Panc1 (cell line): ENCODE results near the gene RPS16. TPM values are rescaled to one million over a fixed set of nuclear protein-coding genes. Genes with fewer than 3 reads are reported as not detected.

ENCODE experiments used
- ATAC-seq: fragments of 200-7000 bp; cut with Tn5 transposase; 2 replicates; pipeline ENCODE4 v1.9.1; 2020; ENCODE audit warnings: mild to moderate bottlenecking, moderate library complexity
- BruUV-seq: library from RNA; stranded (reverse); fragments of 400-500 nt; replicated peaks from 2 replicates; lab custom pipeline; 2021; lab: Mats Ljungman, UMichigan
- CTCF ChIA-PET: fragments of 300-600 bp; sonication (Branson Sonifier 250); formaldehyde crosslinking; loops from one replicate; lab custom pipeline; 2022; ENCODE audit warnings: antibody characterized with exemption; lab: Charles Lee
- POLR2A ChIA-PET: fragments of 300-600 bp; sonication (Branson Sonifier 250); formaldehyde crosslinking; loops from one replicate; lab custom pipeline; 2022; ENCODE audit warnings: antibody characterized with exemption; lab: Charles Lee
- DNase-seq: peaks from one replicate; pipeline ENCODE4 v3.0.0-alpha.2; 2010; ENCODE audit warnings: low read depth, low spot score
- H3K27ac ChIP-seq: 2 replicates; pipeline ENCODE4 v1.5.1; 2011; ENCODE audit warnings: mild to moderate bottlenecking, low read length, inconsistent platforms
- H3K27me3 ChIP-seq: fragments of 200-500 bp; sonication (Bioruptor generic); 2 replicates; pipeline ENCODE4 v1.6.0; 2014; ENCODE audit warnings: low read length, inconsistent platforms; ENCODE audit not compliant: control insufficient read depth, insufficient read depth
- H3K36me3 ChIP-seq: fragments of 200-500 bp; sonication (Bioruptor generic); 2 replicates; pipeline ENCODE4 v1.5.1; 2014; ENCODE audit warnings: inconsistent platforms, mild to moderate bottlenecking, low read length, moderate library complexity; ENCODE audit not compliant: control insufficient read depth, insufficient read depth
- H3K4me1 ChIP-seq: 2 replicates; pipeline ENCODE4 v1.5.1; 2011; ENCODE audit warnings: inconsistent platforms, mild to moderate bottlenecking, low read length, moderate library complexity; ENCODE audit not compliant: control insufficient read depth, insufficient read depth
- H3K4me3 ChIP-seq, 2 experiments: 2 replicates each; pipeline ENCODE4 v1.5.1; 2011 to 2012; ENCODE audit warnings: low read depth in 2 of 2, low read length in 2 of 2, mild to moderate bottlenecking in 2 of 2, inconsistent platforms in 1 of 2, moderate library complexity in 1 of 2
- H3K9me3 ChIP-seq: fragments of 200-500 bp; sonication (Bioruptor generic); 2 replicates; pipeline ENCODE4 v1.5.1; 2014; ENCODE audit warnings: low read depth, mild to moderate bottlenecking, inconsistent platforms, low read length, moderate library complexity; ENCODE audit not compliant: control insufficient read depth, insufficient read depth
- POLR2AphosphoS5 ChIP-seq: IDR thresholded peaks from 2 replicates; pipeline ENCODE4 v1.6.1; 2012; ENCODE audit warnings: mild to moderate bottlenecking, low read depth, low read length, moderate library complexity
- SIN3A ChIP-seq: IDR thresholded peaks from 2 replicates; pipeline ENCODE4 v1.6.1; 2012; ENCODE audit warnings: low read depth, mild to moderate bottlenecking, low read length, moderate library complexity, borderline replicate concordance; ENCODE audit not compliant: insufficient read depth
- TCF7L2 ChIP-seq: IDR thresholded peaks from 2 replicates; pipeline ENCODE4 v1.6.1; 2011; ENCODE audit warnings: mild to moderate bottlenecking, low read depth, low read length, inconsistent platforms
- in situ Hi-C: cut with HindIII; loops from 2 replicates; pipeline ENCODE4 v1.10.0; 2016; ENCODE audit warnings: low sequenced_read_pairs, low pct_unique_long_range_greater_than_20kb
- intact Hi-C: fragments of 100-400 bp; cut with micrococcal nuclease; formaldehyde crosslinking; loops from one replicate; pipeline ENCODE4 v1.10.0; 2022; ENCODE audit not compliant: unreplicated experiment
- total RNA-seq: library from RNA; stranded (reverse); gene quantifications from one replicate; pipeline ENCODE4 v1.2.1, GENCODE V29; 2021; ENCODE audit not compliant: unreplicated experiment
- TF ChIP-seq, protein P1 (sequence below), 2 experiments: IDR thresholded peaks; 2 replicates each; pipeline ENCODE4 v1.6.1; 2011 to 2012; ENCODE audit warnings: low read depth in 2 of 2, control low read depth in 1 of 2, low read length in 1 of 2, mild to moderate bottlenecking in 1 of 2, moderate library complexity in 1 of 2; ENCODE audit not compliant: insufficient read depth in 1 of 2
- TF ChIP-seq, protein P2 (sequence below): fragments of 450-650 bp; IDR thresholded peaks from 2 replicates; pipeline ENCODE4 v1.5.1; 2017; ENCODE audit warnings: mild to moderate bottlenecking

Gene RPS16
- total RNA-seq, 1 experiment from 2014 or later = 27,832 TPM

DNA sequence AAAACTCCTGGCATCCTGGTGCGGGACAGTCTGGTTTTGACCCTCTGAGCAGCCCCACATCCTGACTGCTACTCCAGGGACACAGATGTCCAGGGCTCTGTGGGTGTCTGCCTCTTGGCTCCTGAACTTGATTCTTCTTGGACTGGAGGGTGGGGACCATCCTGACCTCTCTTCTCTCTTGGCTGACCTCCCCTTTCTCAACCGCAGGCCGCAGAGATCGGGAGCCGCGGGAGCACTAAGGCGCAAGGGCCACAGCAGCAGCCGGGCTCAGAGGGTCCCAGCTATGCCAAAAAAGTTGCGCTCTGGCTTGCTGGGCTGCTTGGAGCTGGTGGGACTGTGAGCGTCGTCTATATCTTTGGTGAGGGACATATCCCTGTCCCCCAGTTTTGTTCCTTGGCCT lies 45.9 kb upstream of the RPS16 start:
- in situ Hi-C loops (no loop called here), intact Hi-C loops (loop anchor here (2.0 kb wide), 1 partner anchor 25 kb away; no protein-coding TSS in a partner anchor)
- Histone ChIP-seq H3K27ac (peak overlapping the region; percentile 86), H3K9me3 (no peaks in the 10 kb centered on the region), H3K27me3 (no peaks in the 10 kb centered on the region), H3K4me1 (peaks cover 23% of the 10 kb centered on the region), H3K4me3 (peak overlapping the region; percentile 39 to 55), H3K36me3 (peaks cover 40% of the 10 kb centered on the region)
- CTCF ChIA-PET = interaction anchor here (0.6 to 2.1 kb wide), 10 partner anchors 10 to 739 kb away, joined by 3 to 20 read pairs (median 6); partner anchors contain the start of genes DLL3 and EID2
- TF ChIP-seq SIN3A (no peak), POLR2AphosphoS5 (no peak), TCF7L2 (no peak)
- TF ChIP-seq, protein P1, sequence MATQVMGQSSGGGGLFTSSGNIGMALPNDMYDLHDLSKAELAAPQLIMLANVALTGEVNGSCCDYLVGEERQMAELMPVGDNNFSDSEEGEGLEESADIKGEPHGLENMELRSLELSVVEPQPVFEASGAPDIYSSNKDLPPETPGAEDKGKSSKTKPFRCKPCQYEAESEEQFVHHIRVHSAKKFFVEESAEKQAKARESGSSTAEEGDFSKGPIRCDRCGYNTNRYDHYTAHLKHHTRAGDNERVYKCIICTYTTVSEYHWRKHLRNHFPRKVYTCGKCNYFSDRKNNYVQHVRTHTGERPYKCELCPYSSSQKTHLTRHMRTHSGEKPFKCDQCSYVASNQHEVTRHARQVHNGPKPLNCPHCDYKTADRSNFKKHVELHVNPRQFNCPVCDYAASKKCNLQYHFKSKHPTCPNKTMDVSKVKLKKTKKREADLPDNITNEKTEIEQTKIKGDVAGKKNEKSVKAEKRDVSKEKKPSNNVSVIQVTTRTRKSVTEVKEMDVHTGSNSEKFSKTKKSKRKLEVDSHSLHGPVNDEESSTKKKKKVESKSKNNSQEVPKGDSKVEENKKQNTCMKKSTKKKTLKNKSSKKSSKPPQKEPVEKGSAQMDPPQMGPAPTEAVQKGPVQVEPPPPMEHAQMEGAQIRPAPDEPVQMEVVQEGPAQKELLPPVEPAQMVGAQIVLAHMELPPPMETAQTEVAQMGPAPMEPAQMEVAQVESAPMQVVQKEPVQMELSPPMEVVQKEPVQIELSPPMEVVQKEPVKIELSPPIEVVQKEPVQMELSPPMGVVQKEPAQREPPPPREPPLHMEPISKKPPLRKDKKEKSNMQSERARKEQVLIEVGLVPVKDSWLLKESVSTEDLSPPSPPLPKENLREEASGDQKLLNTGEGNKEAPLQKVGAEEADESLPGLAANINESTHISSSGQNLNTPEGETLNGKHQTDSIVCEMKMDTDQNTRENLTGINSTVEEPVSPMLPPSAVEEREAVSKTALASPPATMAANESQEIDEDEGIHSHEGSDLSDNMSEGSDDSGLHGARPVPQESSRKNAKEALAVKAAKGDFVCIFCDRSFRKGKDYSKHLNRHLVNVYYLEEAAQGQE (IDR thresholded peaks at IDR 0.05; ENCODE audit: insufficient read depth in 1 of 2, low read depth in 2 of 2, low read length in 1 of 2) = no peak
- TF ChIP-seq, protein P2, sequence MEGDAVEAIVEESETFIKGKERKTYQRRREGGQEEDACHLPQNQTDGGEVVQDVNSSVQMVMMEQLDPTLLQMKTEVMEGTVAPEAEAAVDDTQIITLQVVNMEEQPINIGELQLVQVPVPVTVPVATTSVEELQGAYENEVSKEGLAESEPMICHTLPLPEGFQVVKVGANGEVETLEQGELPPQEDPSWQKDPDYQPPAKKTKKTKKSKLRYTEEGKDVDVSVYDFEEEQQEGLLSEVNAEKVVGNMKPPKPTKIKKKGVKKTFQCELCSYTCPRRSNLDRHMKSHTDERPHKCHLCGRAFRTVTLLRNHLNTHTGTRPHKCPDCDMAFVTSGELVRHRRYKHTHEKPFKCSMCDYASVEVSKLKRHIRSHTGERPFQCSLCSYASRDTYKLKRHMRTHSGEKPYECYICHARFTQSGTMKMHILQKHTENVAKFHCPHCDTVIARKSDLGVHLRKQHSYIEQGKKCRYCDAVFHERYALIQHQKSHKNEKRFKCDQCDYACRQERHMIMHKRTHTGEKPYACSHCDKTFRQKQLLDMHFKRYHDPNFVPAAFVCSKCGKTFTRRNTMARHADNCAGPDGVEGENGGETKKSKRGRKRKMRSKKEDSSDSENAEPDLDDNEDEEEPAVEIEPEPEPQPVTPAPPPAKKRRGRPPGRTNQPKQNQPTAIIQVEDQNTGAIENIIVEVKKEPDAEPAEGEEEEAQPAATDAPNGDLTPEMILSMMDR = no peak
- DNase-seq (no peak), ATAC-seq (no peak)
- POLR2A ChIA-PET = interaction anchor here (0.5 to 2.3 kb wide), 13 partner anchors 10 to 772 kb away, joined by 3 to 20 read pairs (median 4); partner anchors contain the start of genes DLL3 and RPS16
- BruUV-seq = no TSS peak

DNA sequence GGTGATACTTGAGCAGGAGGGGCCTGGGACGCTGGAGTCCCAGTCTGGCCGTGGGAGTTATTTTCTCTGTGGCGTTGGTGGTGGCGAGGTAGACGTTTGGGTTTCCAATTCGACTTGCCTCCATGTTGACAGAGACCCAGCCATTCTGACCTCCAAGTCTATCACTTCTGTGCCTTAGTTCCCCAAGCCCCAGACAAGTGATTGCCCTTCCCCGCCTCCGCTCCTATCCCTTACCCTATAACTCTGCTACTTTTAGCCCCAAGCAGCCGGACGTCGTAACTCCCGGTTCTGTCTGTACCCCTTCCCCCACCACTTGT lies 45.4 kb upstream of the RPS16 start:
- BruUV-seq = no TSS peak
- peak overlapping the region; percentile 39 to 55 for H3K4me3 ChIP-seq
- in situ Hi-C loops (no loop called here), intact Hi-C loops (loop anchor here (2.0 kb wide), 1 partner anchor 26 kb away; no protein-coding TSS in a partner anchor)
- ChIA-PET CTCF (interaction anchor here (0.6 to 2.1 kb wide), 23 partner anchors 11 to 739 kb away, joined by 3 to 24 read pairs (median 6); partner anchors contain the start of genes DLL3, EID2B and SAMD4B), POLR2A (interaction anchor here (0.5 to 2.3 kb wide), 27 partner anchors 10 to 817 kb away, joined by 3 to 46 read pairs (median 7); partner anchors contain the start of genes DLL3, RPS16, SAMD4B and SUPT5H)
- H3K9me3 ChIP-seq = no peaks in the 10 kb centered on the region
- peak; percentile 8 for ATAC-seq
- DNase-seq = no peak
- H3K27ac ChIP-seq = peak overlapping the region; percentile 86
- H3K4me1 ChIP-seq = peaks cover 23% of the 10 kb centered on the region
- H3K36me3 ChIP-seq = peaks cover 40% of the 10 kb centered on the region
- TF ChIP-seq POLR2AphosphoS5 (no peak), TCF7L2 (no peak), SIN3A (no peak)
- TF ChIP-seq, protein P1 (IDR thresholded peaks at IDR 0.05; ENCODE audit: insufficient read depth in 1 of 2, low read depth in 2 of 2, low read length in 1 of 2) = no peak
- TF ChIP-seq, protein P2 = no peak
- no peaks in the 10 kb centered on the region for H3K27me3 ChIP-seq
